SU-DHL-6 (cell line): ENCODE data around the gene NACC2.

Source experiments
- CTCF ChIP-seq: fragments of 200-600 bp; sonication (generic); IDR thresholded peaks from one replicate; pipeline ENCODE4 v1.5.1; 2017; ENCODE audit warnings: antibody characterized with exemption, mild to moderate bottlenecking, low read length, moderate library complexity; ENCODE audit not compliant: insufficient read depth, poor library complexity, severe bottlenecking
- EZH2phosphoT487 ChIP-seq: fragments of 200-600 bp; sonication (generic), shearing (Covaris generic); conservative IDR thresholded peaks from 2 replicates; pipeline ENCODE4 v1.6.1; 2018; ENCODE audit warnings: mild to moderate bottlenecking, antibody characterized with exemption, low read length, moderate library complexity, mixed read lengths

GRCh38 chr9:136086213-136086881 is 8.7 kb downstream of the NACC2 start:
- TF ChIP-seq CTCF (no peak), EZH2phosphoT487 (no peak)
